MG63 (cell line): Measurements from ENCODE around the gene PTPRG. TPM values are rescaled to one million over a fixed set of nuclear protein-coding genes. Genes with fewer than 3 reads are reported as not detected.

Experiments
- DNase-seq: peaks from one replicate; pipeline ENCODE4 v3.0.0-alpha.2; 2020
- H3K27me3 ChIP-seq: fragments of 250-450 bp; sonication (Bioruptor Pico); 2 replicates; pipeline ENCODE4 v1.5.1; 2020; ENCODE audit warnings: mild to moderate bottlenecking, moderate library complexity
- H3K36me3 ChIP-seq: fragments of 250-450 bp; sonication (Bioruptor Pico); 2 replicates; pipeline ENCODE4 v1.5.1; 2020; ENCODE audit warnings: mild to moderate bottlenecking, moderate library complexity
- H3K4me3 ChIP-seq: fragments of 250-450 bp; sonication (Bioruptor Pico); 2 replicates; pipeline ENCODE4 v1.5.1; 2020; ENCODE audit warnings: mild to moderate bottlenecking, moderate library complexity
- H3K9me3 ChIP-seq: fragments of 250-450 bp; sonication (Bioruptor Pico); 2 replicates; pipeline ENCODE4 v1.5.1; 2020; ENCODE audit warnings: mild to moderate bottlenecking, moderate library complexity
- total RNA-seq: library from RNA; depleted of rRNA; stranded (reverse); fragments of >200 nt; shearing (Covaris generic); gene quantifications from 2 replicates; pipeline ENCODE4 v1.2.3, GENCODE V29; 2014; ENCODE audit warnings: low replicate concordance

PTPRG gene
- total RNA-seq, 1 experiment from 2014 or later = 3.1 TPM

GRCh38 chr3:61974662-61975061 lies 413.3 kb downstream of the PTPRG start:
- Histone ChIP-seq H3K36me3 (no peaks in the 10 kb centered on the region), H3K4me3 (no peak overlapping the region), H3K27me3 (no peaks in the 10 kb centered on the region), H3K9me3 (no peaks in the 10 kb centered on the region)
- no peak for DNase-seq

GRCh38 chr3:61975199-61975598 lies 413.8 kb downstream of the PTPRG start:
- H3K27me3 ChIP-seq = no peaks in the 10 kb centered on the region
- H3K36me3 ChIP-seq = no peaks in the 10 kb centered on the region
- H3K4me3 ChIP-seq = no peak overlapping the region
- H3K9me3 ChIP-seq = no peaks in the 10 kb centered on the region
- DNase-seq = no peak

GRCh38 chr3:61975936-61976335 lies 414.6 kb downstream of the PTPRG start:
- no peaks in the 10 kb centered on the region for H3K36me3 ChIP-seq
- no peak for DNase-seq
- H3K27me3 ChIP-seq = no peaks in the 10 kb centered on the region

GRCh38 chr3:61978460-61979419 lies 417.4 kb downstream of the PTPRG start:
- no peaks in the 10 kb centered on the region for H3K36me3 ChIP-seq
- no peaks in the 10 kb centered on the region for H3K27me3 ChIP-seq
- H3K9me3 ChIP-seq = no peaks in the 10 kb centered on the region
- H3K4me3 ChIP-seq = no peak overlapping the region
- DNase-seq = no peak

More at GRCh38 chr3:61975936-61976335, 414.6 kb downstream of the PTPRG start:
- no peaks in the 10 kb centered on the region for H3K9me3 ChIP-seq
- H3K4me3 ChIP-seq = no peak overlapping the region

GRCh38 chr3:61979638-61980037 lies 418.3 kb downstream of the PTPRG start:
- Histone ChIP-seq H3K27me3 (no peaks in the 10 kb centered on the region), H3K36me3 (no peaks in the 10 kb centered on the region), H3K4me3 (no peak overlapping the region), H3K9me3 (no peaks in the 10 kb centered on the region)
- DNase-seq = no peak

GRCh38 chr3:61980041-61980440 lies 418.7 kb downstream of the PTPRG start:
- Histone ChIP-seq H3K27me3 (no peaks in the 10 kb centered on the region), H3K36me3 (no peaks in the 10 kb centered on the region), H3K4me3 (no peak overlapping the region), H3K9me3 (no peaks in the 10 kb centered on the region)
- DNase-seq = no peak

- DNase-seq = no peak
- H3K4me3 ChIP-seq = no peak overlapping the region
- no peaks in the 10 kb centered on the region for H3K27me3 ChIP-seq
- no peaks in the 10 kb centered on the region for H3K36me3 ChIP-seq
- no peaks in the 10 kb centered on the region for H3K9me3 ChIP-seq
Observed at GRCh38 chr3:61981060-61981459, 419.7 kb downstream of the PTPRG start.

GRCh38 chr3:61983479-61983878 lies 422.1 kb downstream of the PTPRG start:
- Histone ChIP-seq H3K9me3 (no peaks in the 10 kb centered on the region), H3K4me3 (no peak overlapping the region), H3K27me3 (no peaks in the 10 kb centered on the region), H3K36me3 (no peaks in the 10 kb centered on the region)
- DNase-seq = no peak

- Histone ChIP-seq H3K9me3 (no peaks in the 10 kb centered on the region), H3K27me3 (no peaks in the 10 kb centered on the region), H3K36me3 (no peaks in the 10 kb centered on the region), H3K4me3 (no peak overlapping the region)
- DNase-seq = peak; percentile 46
Observed at GRCh38 chr3:61985020-61985419, 423.6 kb downstream of the PTPRG start.

- H3K36me3 ChIP-seq = no peaks in the 10 kb centered on the region
Observed at GRCh38 chr3:61986473-61986872, 425.1 kb downstream of the PTPRG start.

GRCh38 chr3:61989681-61990080 lies 428.3 kb downstream of the PTPRG start:
- Histone ChIP-seq H3K4me3 (no peak overlapping the region), H3K27me3 (no peaks in the 10 kb centered on the region), H3K9me3 (no peaks in the 10 kb centered on the region), H3K36me3 (no peaks in the 10 kb centered on the region)
- DNase-seq = no peak

More at GRCh38 chr3:61986473-61986872, 425.1 kb downstream of the PTPRG start:
- no peak for DNase-seq
- Histone ChIP-seq H3K27me3 (no peaks in the 10 kb centered on the region), H3K4me3 (no peak overlapping the region), H3K9me3 (no peaks in the 10 kb centered on the region)

- Histone ChIP-seq H3K4me3 (no peak overlapping the region), H3K9me3 (no peaks in the 10 kb centered on the region), H3K36me3 (no peaks in the 10 kb centered on the region), H3K27me3 (no peaks in the 10 kb centered on the region)
- DNase-seq = no peak
Observed at GRCh38 chr3:61990327-61991027, 429.1 kb downstream of the PTPRG start.

- no peaks in the 10 kb centered on the region for H3K27me3 ChIP-seq
- H3K36me3 ChIP-seq = no peaks in the 10 kb centered on the region
- no peak for DNase-seq
- H3K4me3 ChIP-seq = no peak overlapping the region
- H3K9me3 ChIP-seq = no peaks in the 10 kb centered on the region
Observed at GRCh38 chr3:61991706-61992105, 430.3 kb downstream of the PTPRG start.

GRCh38 chr3:61996366-61996765 lies 435.0 kb downstream of the PTPRG start:
- no peaks in the 10 kb centered on the region for H3K27me3 ChIP-seq
- H3K9me3 ChIP-seq = no peaks in the 10 kb centered on the region
- no peak for DNase-seq
- H3K4me3 ChIP-seq = no peak overlapping the region
- H3K36me3 ChIP-seq = no peaks in the 10 kb centered on the region

- Histone ChIP-seq H3K9me3 (no peaks in the 10 kb centered on the region), H3K4me3 (no peak overlapping the region), H3K27me3 (no peaks in the 10 kb centered on the region), H3K36me3 (no peaks in the 10 kb centered on the region)
- DNase-seq = no peak
Observed at GRCh38 chr3:61997101-61997500, 435.7 kb downstream of the PTPRG start.

- no peak overlapping the region for H3K4me3 ChIP-seq
- no peaks in the 10 kb centered on the region for H3K27me3 ChIP-seq
- no peaks in the 10 kb centered on the region for H3K36me3 ChIP-seq
- H3K9me3 ChIP-seq = no peaks in the 10 kb centered on the region
- DNase-seq = no peak
Observed at GRCh38 chr3:62003835-62004234, 442.5 kb downstream of the PTPRG start.

- H3K27me3 ChIP-seq = no peaks in the 10 kb centered on the region
- DNase-seq = no peak
- no peak overlapping the region for H3K4me3 ChIP-seq
- H3K9me3 ChIP-seq = no peaks in the 10 kb centered on the region
- no peaks in the 10 kb centered on the region for H3K36me3 ChIP-seq
Observed at GRCh38 chr3:62007036-62007435, 445.7 kb downstream of the PTPRG start.
